ENCODE results near the gene ATP1B2. TPM values are rescaled to one million over a fixed set of nuclear protein-coding genes. Genes with fewer than 3 reads are reported as not detected.

The ATP1B2 gene
- polyA plus RNA-seq, 1 donor: 20.5 TPM

DNA sequence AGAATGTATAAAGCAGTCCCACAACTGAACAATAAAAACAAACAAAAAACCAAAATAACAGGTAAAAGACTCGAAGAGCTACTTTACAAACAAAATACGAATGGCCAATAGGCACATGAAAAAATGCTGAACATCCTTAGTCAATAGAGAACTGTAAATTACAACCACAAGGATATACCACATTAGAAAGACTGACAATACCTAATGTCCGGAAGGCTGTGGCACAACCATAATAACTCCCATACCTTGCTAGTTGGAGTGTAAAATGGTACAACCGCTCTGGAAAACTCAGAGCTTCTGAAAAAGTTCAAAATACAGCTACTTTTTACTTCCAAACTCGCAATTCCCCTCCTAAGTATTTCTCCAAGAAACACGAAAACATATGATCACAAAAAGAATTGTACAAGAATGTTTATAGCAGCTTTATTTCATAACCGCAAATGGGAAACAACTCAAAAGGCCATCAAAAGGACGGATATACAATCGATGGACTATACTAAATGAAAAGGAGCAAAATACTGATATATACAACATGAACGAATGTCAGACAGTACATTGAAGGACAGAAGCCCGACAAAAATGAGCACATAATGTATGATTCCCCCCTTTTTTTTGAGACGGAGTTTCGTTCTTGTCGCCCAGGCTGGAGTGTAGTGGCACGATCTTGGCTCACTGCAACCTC lies 34.3 kb downstream of the ATP1B2 start:
- no peak for DNase-seq

- peak; percentile 95 for DNase-seq
Observed at GRCh38 chr17:7685533-7686221, 35.0 kb downstream of the ATP1B2 start.

- no peak for DNase-seq
Observed at GRCh38 chr17:7686222-7687071, 35.7 kb downstream of the ATP1B2 start.

DNA sequence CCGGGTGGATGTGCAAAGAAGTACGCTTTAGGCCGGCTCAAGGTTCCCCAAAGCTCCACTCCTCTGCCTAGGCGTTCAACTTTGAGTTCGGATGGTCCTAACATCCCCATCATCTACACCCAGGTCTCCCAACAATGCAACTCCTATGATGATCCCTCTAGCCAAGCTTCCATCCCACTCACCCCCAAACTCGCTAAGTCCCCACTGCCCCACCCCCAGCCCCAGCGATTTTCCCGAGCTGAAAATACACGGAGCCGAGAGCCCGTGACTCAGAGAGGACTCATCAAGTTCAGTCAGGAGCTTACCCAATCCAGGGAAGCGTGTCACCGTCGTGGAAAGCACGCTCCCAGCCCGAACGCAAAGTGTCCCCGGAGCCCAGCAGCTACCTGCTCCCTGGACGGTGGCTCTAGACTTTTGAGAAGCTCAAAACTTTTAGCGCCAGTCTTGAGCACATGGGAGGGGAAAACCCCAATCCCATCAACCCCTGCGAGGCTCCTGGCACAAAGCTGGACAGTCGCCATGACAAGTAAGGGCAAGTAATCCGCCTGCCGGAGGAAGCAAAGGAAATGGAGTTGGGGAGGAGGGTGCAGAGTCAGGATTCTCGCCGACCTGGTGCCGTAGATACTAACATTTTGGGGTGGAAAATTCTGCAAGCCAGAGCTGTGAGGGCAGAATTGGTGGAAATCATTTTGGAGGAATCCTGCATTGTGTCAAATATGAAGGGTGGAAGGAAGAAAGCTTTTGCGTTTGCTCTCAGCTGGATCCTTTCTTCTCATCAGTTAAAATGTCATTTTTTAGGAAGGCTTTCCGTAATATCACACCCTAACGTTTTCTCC lies 36.6 kb downstream of the ATP1B2 start, which contains the start of gene TP53:
Gene TP53 (minus strand): TSS at position 419 of the 836 bp plus-strand sequence. CDS start 10,896 bp downstream, outside the sequence.
- peak; percentile 92 for DNase-seq

DNA sequence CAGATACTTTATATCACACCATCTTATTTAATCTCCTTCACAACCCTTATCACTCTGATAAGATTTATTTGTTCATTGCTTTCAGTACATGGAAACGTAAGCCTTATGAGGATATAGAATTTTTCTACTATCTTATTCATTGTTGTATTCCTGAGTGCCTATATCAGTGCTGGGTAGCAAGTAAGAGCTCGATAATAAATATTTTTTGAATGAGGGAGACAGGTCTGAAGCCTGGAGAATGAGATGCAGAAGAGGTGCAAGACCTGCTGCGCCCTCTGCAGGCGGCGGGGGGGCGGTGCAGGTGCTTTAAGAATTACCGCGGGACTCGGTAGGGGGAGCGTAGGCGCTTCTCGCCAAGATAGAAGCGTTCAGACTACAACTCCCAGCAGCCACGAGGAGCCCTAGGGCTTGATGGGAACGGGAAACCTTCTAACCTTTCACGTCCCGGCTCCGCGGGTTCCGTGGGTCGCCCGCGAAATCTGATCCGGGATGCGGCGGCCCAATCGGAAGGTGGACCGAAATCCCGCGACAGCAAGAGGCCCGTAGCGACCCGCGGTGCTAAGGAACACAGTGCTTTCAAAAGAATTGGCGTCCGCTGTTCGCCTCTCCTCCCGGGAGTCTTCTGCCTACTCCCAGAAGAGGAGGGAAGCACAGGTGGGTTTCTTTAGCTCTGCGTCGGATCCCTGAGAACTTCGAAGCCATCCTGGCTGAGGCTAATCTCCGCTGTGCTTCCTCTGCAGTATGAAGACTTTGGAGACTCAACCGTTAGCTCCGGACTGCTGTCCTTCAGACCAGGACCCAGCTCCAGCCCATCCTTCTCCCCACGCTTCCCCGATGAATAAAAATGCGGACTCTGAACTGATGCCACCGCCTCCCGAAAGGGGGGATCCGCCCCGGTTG lies 37.4 kb downstream of the ATP1B2 start, which contains the start of gene WRAP53:
Gene WRAP53 (plus strand): TSS at position 570 of the 900 bp plus-strand sequence. CDS start 172 bp downstream, at position 742.
- DNase-seq: peak; percentile 99

DNA sequence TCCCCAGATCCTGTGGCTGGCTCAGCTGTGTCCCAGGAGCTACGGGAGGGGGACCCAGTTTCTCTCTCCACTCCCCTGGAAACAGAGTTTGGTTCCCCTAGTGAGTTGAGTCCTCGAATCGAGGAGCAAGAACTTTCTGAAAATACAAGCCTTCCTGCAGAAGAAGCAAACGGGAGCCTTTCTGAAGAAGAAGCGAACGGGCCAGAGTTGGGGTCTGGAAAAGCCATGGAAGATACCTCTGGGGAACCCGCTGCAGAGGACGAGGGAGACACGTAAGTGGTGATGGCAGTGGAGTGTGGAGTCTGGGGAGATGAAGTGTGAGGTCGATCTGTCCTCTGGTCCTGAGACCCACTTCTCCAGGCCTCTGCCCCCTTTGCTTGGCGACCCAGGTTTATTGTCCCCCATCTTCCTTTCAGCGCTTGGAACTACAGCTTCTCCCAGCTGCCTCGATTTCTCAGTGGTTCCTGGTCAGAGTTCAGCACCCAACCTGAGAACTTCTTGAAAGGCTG lies 38.1 kb downstream of the ATP1B2 start:
- DNase-seq: no peak

DNA sequence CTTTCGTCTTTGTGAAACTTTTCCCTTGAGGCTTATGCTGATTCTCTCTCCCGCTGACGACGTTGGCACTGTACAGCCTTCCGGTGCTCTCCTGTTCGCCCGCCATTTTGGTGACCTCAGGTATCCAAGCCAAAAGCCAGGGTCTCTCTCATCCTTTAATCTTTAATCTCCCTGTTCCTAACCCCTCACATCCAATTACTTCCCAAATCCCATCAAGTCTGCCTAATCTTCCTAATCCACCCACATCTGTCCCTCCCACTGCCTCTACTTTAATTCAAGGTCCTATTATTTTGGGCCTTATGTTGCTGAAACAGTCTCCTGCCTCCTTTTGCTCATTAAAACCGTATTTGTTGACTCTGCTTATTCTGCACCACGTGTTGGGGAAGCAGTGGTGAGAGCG lies 44.9 kb downstream of the ATP1B2 start:
- DNase-seq: no peak

- no peak for DNase-seq
Observed at GRCh38 chr17:7697828-7698588, 47.3 kb downstream of the ATP1B2 start.

GRCh38 chr17:7700510-7700909 lies 49.8 kb downstream of the ATP1B2 start:
- no peak for DNase-seq

DNA sequence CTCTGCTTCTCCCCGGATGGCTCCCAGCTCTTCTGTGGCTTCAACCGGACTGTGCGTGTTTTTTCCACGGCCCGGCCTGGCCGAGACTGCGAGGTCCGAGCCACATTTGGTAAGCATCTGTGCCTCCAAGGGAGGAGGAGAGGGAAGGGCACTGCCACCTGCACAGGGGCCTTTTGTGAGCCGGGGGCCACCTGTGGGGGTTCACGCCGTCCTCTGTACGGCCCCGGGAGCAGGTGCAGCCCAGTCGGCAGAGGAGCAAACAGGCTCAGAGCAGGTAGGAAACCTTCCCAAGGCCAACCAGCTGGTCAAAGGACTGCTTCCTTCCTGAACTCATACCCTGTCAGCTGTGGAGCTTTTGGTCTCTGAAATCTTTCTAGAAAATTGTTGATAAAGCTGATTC lies 51.0 kb downstream of the ATP1B2 start:
- no peak for DNase-seq

DNA sequence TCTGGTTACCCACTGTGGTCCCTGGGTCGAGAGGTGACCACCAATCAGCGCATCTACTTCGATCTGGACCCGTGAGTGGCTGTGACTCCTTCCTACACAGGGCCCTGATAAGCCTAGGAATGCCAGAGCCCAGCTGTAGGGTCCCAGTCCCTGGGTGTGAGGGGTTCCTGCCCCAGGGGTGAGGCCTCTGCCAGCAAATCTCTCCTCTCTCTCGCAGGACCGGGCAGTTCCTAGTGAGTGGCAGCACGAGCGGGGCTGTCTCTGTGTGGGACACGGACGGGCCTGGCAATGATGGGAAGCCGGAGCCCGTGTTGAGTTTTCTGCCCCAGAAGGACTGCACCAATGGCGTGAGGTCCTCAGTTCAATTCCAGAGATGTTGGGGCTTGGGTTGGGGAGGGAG lies 52.0 kb downstream of the ATP1B2 start:
- no peak for DNase-seq

DNA sequence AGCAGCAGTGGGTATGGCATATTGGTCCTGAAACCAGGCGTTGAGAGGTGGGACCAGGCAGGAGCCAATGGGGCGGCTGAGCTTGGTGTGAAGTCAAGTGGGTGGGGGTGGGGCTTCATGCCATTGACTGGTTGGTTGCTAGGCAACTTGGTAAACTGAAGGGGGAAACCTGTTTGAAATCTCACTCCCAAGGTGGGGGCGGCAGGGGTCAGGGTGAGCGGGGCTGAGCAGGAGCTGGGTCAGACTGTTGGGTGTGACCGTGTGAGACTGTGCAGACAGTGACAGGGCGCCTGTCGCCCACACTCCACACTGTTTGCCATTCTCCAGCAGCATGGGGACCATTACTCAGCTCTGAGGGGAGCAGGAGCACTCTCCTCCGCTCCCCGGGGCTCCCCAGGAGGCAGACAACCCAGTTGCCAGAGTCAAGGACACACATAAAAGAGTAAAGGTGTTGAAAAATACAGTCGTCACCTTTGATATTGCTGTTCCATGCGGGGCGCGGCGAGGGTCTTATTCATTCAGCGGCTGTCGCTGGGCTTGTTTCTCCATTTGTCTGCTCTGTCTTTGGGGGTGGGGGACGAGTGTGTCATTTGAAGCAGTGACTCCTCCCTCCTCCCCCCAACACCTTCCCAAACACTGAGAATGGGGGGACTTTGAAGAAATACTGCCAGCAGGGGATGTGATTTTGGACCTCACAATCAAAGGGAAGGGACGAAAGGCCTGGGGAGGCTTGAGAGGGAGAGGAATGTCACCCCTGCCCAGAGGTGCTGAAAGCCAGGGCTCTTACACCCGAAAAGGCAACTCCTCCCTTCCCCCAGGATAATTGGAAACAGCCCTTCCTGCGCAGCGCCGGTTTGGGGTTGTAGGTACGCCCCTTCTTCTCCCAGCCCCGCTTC lies 53.1 kb downstream of the ATP1B2 start:
- peak; percentile 89 for DNase-seq

DNA sequence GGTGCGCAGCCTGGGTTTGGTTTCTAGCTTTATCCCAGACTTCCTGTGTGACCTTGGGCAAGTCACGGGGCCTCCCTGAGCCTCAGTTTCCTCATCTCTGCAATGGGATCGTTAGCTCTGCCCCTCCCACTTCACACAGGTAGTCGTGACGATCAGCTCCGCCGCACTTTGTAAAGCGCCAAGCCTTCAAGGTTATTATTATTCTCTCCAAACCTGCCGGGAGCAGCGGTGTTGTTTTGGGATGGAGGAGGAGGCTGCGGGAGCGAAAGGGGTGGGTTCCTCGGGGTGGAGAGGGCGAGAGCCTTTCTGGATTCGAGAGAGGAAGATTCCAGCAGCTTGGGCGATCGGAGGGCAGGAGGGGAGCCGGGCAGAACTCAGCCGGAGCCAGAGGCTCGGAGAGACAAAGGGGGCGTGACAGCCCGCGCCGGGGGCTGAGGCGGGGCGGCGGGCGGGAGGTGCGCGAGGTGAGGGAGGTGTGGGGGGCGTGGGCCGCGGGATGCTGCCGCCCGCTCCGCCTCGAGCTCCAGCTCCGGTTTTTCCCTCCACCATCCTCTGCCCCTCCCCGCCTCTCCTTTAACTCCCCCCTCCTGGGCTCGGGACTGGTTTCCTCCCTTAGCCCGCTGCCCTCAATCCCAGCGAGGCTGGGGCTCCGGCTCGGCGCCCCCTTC lies 54.0 kb downstream of the ATP1B2 start, which contains the start of gene EFNB3:
Gene EFNB3 (plus strand): TSS at position 602 of the 668 bp plus-strand sequence. CDS start 397 bp downstream, outside the sequence.
- peak; percentile 70 for DNase-seq

- DNase-seq: peak; percentile 18
Observed at GRCh38 chr17:7705269-7706255, 54.8 kb downstream of the ATP1B2 start.

GRCh38 chr17:7706631-7707354 lies 56.1 kb downstream of the ATP1B2 start:
- DNase-seq: no peak
